NCI-H1694 treated with DMSO at 0.1 percent for 48 hours (cell line): ENCODE results near the gene DDR2.
"Not testable (repeated sequence)": the region's sequence is repeated elsewhere in the genome, so short reads cannot be mapped to it uniquely, and the experiment has no call there.

ENCODE experiments used
- DNase-seq: peaks from one replicate; lab custom pipeline; 2025; lab: John Stamatoyannopoulos, UW

Gene DDR2

DNA sequence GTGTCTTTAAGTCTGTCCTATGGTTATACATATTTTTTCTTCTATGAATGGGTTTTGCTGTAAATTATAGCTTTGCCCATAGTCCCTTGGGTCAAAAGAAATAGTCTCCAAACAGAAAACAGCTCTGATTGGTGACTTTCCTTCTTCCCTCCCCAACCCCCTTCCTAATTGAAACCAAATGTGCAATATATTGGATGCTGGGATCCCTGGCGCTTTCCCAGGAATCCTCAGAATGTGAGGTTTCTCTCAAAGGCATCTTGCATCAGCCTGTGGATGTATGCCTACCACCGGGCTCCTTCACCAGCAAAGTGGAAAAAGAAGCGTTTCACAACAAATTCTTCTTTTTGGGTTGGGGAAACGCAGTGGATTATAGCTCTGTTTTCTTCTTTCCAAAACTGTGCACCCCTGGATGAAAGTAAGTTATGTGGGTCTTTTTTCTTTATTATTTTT lies at the start of gene DDR2:
TSS of gene DDR2 (plus strand) at position 248 of the 450 bp plus-strand sequence. CDS start 86,600 bp downstream, outside the sequence.
- no peak for DNase-seq

DNA sequence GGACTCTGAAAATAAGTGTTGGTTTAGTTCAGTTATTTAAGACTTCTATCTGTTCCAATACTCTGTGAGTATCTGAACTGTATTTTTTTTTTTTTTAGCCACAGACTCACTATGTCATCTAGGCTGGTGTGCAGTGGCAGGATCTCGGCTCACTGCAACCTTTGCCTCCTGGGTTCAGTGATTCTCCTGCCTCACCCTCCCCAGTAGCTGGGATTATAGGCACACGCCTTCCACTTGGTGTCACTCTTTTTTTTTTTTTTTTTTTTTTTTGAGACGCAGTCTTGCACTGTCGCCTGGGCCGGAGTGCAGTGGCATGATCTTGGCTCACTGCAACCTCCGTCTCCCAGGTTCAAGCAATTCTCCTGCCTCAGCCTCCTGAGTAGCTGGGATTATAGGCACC lies 49.4 kb upstream of the DDR2 start:
- not testable (repeated sequence) for DNase-seq

DNA sequence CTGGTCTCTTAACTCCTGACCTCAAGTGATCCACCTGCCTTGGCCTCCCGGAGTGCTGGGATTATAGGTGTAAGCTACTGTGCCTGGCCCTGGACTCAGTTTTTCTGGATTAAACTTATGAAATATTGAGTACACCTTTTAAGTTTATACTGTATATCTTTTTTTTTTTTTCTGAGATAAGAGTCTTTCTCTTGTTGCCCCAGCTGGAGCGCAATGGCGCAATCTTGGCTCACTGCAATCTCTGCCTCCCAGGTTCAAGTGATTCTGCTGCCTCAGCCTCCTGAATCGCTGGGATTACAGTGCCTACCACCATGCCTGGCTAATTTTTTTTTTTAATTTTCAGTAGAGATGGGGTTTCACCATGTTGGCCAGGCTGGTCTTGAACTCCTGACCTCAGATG lies 47.2 kb upstream of the DDR2 start:
- not testable (repeated sequence) for DNase-seq

DNA sequence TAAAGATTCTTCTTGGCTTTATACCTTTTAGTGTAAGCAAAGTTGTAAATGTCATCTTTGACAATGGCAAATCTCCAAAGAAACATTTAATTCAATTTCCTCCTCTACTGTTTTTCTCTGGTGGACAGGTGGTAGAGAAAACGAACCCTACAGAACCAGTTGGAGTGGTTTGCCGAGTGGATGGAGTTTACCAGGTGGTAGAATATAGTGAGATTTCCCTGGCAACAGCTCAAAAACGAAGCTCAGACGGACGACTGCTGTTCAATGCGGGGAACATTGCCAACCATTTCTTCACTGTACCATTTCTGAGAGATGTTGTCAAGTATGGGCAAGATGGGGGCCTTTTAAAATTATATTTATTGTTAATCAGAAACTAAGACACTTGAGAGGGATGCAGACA lies 44.9 kb upstream of the DDR2 start:
- peak; percentile 34 for DNase-seq

DNA sequence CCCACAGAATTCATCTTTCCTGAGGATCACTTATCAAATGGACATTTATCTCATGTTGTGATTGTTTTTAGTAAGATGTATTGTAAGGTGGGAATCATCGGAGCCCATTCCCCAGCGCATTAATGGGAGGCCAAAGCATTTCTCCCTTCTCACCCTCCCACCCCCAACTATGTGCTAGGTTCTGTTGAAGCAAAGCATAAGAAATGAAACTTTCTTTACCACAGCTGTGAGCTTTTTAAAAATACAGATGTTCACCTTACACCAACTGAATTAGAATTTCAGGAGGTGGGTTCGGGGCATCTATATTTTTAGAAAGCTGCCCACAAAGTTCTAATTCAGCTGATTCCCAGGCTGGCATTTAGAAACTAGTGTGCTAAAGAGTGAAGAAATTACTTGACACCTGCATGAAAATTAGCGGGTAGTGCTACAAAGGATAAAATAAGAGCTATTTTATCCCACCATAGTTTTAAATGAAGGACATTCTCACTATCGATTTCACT lies 44.5 kb upstream of the DDR2 start:
- no peak for DNase-seq

DNA sequence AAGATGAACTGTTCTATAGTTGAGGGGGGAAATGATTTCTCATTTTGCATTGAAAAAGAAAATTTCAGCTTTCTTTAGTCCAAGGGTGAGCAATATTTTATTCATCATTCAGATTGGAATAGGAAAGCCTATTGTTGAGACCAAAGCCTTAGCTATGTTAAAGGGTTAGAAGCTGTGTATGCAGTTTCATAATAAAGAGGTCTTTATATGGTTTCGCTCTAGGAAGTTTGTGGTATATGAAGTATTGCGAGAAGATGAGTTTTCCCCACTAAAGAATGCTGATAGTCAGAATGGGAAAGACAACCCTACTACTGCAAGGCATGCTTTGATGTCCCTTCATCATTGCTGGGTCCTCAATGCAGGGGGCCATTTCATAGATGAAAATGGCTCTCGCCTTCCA lies 42.2 kb upstream of the DDR2 start:
- DNase-seq, result no peak

DNA sequence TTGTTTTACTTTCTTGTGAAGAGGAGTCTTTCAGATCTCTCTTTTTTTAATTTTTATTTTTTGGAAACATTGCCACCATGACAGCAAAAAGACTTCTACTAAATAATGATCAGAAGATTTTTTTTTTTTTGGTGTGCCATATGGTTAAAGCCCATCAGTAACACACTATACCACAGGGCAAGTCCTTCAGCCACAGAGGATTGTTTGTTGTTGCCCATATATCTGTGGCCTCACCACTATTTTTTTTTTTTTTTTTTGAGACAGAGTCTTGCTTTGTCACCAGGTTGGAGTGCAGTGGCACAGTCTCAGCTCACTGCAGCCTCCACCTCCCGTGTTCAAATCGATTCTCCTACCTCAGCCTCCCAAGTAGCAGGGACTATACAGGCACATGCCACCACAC lies 41.6 kb upstream of the DDR2 start:
- DNase-seq, result no peak

DNA sequence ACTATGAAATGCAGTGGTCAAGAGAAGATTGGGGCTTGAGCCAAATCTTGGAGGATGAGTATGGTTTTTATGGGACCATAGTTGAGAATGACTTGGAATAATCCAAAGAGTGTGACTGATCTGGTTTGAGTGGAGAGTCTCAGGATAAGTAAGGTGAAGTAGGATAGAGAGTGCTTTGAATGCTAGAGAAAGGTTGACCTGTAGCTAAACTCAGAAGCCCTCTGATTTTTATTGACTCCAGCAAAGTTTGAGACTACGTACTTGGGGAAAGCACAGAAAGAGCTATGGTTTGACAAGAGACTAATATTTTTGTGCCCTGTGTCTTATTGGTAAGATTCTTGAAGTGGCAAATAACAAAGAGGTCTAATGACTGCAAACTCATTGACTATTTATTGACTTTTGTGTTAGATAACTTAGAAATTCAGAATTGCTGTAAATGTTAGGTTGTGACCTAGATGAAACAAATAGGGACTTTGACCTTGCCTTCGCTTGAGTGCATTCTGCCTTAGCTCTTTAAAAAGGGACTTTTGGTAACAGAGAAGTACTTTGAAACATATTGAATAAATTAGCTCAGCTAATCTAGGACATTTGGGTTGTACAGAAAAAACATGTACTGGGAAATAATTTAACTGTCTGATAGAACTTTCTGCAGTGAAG lies 35.6 kb upstream of the DDR2 start:
- DNase-seq, result no peak

DNA sequence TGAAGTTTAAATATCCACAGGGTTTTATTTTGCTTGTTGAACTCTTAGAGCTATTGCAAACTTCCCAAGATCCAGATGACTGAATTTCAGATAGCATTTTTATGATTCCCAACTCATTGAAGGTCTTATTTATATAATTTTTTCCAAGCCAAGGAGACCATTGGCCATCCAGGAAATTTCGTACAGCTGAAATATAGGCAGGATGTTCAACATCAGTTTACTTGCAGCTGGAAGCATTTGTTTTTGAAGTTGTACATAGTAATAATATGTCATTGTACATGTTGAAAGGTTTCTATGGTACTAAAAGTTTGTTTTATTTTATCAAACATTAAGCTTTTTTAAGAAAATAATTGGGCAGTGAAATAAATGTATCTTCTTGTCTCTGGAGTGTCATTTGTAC lies 32.8 kb upstream of the DDR2 start:
- DNase-seq, result no peak

DNA sequence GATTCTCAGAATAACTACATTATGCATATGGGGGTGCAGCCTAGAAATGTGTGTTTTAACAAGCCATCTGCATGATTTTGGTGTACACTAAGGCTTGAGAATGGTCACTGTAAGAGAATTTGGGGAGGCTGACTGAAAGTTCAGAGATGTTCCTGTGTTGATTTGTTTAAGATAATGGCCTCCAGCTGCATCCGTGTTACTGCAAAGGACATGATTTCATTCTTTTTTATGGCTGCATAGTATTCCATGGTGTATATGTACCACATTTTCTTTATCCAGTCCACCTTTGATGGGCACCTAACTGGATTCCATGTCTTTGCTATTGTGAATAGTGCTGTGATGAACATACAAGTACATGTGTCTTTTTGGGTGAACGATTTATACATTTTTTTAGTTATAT lies 29.1 kb upstream of the DDR2 start:
- not testable (repeated sequence) for DNase-seq

DNA sequence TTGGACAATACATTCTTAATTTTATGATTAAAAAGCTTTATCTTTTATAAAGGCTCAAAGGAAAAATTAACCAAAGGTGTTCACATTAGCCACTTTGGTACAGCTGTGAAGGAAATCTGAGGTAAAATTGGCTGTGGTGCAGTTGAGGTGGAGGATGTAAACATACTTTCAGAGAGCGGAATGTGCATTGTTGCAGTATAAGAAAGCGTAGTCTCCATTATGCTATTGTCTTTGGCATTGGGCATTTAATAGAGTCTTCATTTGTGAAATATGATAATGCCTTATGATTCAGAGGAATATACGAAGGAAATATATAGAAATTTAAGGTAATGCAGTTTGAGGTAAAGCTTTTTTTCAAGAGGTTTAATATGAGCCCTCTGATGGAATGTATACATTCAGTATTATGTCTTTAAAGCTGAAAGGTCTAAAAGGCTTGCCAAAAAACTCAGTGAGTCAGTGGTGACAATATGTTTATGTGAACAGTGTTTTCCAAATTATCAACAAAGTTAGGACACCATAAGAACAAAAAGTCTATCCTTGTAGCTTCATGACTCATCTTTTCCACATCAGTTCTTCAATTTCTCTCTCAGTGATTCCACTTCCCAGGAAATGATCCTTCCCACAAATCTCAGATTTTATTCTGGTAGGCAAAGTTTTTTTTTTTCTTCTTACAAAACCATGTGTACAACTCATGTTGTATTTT lies 26.9 kb upstream of the DDR2 start:
- DNase-seq, result no peak

DNA sequence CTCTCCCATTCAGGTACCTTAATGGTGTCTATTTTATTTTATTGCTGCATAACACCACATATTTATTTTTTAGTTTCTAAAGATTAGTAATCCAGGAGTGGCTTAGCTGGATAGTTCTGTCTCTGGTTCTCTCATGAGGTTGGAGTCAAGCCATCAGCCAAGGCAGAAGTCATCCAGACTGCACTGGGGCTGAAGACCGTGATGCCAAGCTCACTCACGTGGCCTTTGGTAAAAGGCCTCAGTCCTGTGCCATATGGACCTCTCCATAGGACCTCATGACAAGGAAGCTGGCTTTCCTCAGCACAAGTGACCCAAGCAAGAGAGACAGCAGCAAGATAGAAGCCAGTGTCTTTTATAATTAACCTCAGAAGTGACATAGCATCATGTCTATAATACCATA lies 23.0 kb upstream of the DDR2 start:
- DNase-seq, result no peak

DNA sequence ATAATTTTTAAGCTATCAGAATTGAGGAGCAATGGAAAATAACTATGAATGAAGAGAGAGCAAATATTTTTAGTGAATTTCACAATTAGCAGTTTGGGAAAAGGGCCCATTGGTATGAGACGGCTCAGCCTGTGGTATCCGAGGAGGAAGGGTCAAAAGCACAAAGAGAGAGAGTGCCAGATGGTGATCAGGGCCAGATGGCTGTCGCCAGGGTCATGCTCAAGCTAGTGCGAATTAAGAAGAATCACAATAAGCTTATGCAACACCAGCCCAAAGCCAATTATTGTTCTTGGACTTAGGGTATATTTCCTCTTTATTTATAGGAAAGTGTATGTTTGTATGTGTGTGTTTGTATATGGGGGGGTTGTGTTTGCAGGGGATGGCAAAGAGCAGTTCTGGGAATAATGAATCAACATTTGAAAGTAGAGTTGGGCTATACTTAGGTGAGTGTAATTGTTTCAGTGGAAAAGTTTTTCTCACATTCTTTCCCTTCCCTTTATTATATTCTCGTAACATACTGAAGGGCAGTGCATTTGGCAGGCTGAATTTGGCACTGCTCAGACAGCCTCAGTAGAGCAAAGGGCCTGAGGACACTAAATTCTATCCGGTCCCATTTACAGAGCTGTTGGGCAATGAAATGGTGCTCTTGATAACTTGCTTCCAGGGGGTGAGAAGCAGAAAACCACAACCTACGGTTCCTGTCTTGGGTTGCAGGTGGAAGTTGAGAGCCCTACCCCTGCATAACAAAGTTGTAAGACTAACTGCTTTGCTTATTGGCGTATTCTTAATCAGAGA lies 19.5 kb upstream of the DDR2 start:
- DNase-seq, result peak; percentile 7

DNA sequence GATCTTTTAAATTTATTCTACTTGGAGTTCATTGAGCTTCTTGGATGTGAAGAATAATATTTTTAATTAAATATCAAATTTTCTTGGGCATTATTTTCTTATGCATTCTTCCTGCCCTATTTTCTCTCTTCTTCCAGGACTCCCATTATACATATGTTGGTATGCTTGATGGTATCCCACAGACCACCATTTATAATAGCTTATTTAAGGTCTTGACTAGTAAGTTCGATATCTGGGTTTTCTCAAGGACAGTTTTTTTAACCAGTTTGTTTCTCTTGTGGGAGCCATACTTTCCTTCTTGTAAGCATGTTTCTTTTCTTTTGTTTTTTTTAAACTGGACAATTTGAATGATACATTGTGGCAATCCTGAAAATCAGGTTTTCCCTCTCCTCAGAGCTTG lies 15.4 kb upstream of the DDR2 start:
- no peak for DNase-seq

DNA sequence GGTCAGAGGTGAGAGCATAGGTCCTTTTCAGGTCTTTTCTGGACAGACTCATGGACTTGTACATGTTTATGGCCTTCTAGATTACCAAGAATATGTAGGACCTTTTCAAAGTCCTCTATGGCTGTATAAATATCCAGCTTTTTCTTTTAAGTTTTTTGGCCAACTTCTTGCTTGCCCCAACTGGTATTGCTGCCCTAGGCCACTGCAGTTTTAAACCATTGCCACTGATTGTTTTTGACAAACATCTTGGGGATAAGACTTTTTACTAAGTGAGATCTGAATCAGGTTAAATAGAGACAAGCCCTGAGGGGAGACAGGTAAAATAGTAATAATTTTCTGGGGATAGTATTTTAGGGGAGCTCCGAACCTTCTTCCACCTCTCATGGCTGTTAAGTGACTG lies 14.8 kb upstream of the DDR2 start:
- DNase-seq, result no peak

DNA sequence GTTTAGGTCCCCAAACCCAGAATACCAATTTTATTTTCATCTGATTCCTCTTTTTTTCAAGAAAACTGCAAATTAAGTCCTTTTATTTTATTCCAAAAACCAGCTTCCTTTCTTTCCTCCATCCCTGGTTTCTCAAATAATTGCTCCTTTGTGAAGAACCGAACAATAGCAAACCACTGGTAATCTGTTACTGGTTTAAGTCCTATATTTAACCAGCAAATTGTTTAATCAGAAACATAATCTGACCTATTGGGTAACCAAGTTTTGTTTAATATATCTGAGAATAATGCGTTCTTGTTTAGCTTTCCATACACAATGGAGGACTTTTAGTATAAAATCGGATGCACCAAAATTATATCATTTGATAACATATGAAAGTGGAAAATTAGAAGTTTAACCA lies 13.2 kb upstream of the DDR2 start:
- DNase-seq, result no peak

DNA sequence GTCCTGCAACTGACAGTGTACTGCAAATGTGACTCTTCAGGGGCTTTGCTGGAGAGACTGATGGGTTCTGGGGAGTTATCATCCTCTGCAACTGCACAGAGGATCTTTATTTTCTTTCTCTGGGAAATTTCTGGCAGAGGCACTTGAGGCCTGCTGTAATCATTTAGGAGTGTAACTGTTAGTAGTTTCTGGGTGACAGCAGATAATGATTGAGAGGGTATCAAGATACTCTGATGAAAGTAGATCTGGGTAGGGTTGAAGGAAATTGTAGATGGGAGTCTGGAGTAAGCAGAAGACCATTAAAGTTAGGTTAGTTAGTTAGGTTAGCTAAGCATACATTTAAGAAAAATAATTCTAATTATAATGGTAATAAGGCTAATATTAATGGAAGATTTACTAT lies 11.0 kb upstream of the DDR2 start:
- no peak for DNase-seq

DNA sequence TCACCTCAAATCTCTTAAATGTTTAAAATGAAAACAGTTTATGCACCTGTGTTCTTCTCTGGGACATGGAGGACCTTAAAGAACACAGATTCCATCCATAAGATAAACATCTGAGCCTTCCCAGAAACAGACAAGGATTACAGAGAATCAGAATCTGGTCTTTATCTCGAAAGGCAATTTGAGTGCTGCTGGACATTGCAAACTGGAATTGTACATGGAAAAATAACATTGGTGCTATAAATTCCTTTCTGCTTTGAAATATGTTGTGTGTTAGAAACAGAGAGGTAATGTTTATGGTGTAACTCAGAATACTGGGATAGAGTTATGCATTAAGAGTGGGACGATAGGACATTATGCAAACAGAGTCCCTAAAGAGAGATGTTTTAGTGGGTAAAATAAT lies 6.6 kb upstream of the DDR2 start:
- no peak for DNase-seq

DNA sequence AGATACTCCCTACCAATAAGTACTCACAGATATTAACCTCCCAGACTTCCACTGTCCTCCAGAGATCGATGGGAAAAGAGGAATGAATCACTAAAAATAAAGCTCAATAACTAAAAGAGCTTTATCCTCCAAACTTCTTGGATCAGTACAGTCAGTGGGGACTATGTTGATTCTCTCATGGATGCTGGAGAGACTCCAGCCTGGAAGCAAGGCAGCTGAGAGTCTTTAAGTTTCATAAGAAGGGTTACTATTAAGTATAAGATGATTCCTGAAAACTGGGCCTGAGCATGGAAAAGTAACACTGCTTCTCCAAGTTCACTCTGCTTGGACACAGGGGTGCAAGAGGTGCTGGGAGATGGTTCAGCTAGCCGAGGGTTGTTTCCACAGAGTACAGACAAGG lies 6.2 kb upstream of the DDR2 start:
- DNase-seq, result no peak

DNA sequence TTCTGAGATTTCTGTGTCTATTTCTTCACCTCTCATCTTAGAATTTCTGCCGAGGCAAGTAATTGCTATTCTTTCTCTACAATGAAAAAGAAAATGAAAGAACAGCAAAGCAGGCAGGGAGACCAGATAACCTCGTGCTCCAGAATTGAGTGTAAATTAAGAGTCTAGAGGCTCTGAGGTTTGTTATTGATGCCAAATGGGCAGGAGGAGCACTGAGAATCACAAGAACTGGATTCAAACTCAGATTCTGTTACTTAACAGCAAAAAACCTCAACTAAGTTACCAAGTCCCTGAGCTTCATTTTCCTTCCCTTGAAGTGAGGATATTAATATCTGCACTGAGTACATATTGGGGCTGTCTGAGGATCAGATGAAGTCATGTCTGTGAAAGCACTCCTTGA lies 5.5 kb upstream of the DDR2 start:
- no peak for DNase-seq

DNA sequence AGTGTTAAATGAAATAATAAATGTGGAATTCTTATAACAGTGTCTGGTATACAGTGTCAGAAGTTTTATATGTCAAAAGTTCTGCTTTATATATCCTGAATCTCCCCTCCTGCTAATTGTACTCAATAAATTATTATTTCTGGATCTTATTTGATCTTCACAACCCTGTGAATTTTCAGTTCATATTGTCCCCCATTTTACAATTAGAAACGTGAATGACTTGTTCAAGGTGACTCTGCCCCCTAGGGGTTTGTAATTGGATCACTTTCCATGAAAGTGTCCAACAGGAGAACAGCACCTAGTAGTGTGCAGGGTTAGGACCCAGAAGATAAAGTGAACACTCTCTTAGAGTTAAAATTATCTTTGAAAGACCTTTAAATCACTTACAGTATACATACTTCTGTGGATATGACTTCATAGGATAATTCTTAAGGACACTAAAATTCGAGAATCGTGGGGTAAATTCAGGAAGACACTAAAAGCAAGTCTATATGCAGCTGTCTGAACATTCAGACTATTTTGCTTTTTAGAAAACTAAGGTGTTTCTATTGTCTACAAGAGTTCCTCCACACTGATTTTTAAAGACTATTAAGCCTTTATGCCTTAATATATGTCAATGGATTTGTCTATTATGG lies 4.5 kb upstream of the DDR2 start:
- DNase-seq, result peak; percentile 8

DNA sequence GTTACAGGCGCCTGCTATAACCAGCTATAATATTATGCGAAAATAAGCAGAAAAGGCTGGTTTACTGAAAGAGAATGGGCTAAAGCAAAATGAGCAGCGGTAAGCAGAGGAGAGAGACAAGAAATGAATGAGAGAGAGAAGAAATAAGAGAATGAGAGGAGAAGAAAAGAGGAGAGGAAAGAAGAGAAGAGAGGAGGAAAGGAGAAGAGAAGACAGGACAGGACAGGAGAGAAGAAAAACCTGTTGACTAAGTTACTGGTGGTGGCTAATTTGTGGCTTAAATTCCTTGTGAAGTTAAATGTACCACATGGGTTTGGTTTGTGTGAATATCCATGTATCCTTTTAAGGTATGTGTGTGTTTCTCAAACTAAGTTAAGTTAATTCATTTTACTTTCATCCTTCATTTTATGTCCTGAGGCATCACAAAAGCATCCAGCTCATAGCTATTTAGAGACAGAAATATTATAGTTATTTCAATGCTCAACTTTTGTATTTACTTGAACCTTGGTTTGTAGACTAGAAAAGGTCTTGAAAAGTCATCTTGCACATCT lies 3.1 kb upstream of the DDR2 start:
- DNase-seq, result no peak
